HEK293 (cell line): ENCODE data around the gene SAMHD1.
"Not testable (repeated sequence)": the region's sequence is repeated elsewhere in the genome, so short reads cannot be mapped to it uniquely, and the experiment has no call there.

ENCODE experiments used
- CTCF ChIA-PET: fragments of 350-600 bp; formaldehyde crosslinking; extraction: SDS; loops from one replicate; lab custom pipeline; 2021; ENCODE audit warnings: antibody characterized with exemption; lab: Yijun Ruan, JAX
- POLR2A ChIA-PET: fragments of 300-600 bp; formaldehyde crosslinking; extraction: SDS; loops from one replicate; lab custom pipeline; 2020; ENCODE audit warnings: antibody characterized with exemption, inconsistent platforms; lab: Yijun Ruan, JAX
- H3K27ac ChIP-seq: fragments of 200-500 bp; sonication (Bioruptor generic); 2 replicates; pipeline ENCODE4 v1.5.1; 2014; ENCODE audit warnings: low read depth, low read length, control low read depth, inconsistent platforms; ENCODE audit errors: extremely low read depth
- H3K36me3 ChIP-seq, 2 experiments: fragments of 200-500 bp in 1 of 2; sonication (Bioruptor generic) in 1 of 2; 1 replicate in 1 of 2; 2 replicates in 1 of 2; pipeline ENCODE4 v1.5.1; 2014 to 2017; ENCODE audit warnings: inconsistent platforms in 2 of 2, low read length in 2 of 2; ENCODE audit not compliant: control insufficient read depth in 2 of 2, insufficient read depth in 1 of 2
- H3K4me1 ChIP-seq: fragments of 200-500 bp; sonication (Bioruptor generic); 2 replicates; pipeline ENCODE4 v1.5.1; 2014; ENCODE audit warnings: mild to moderate bottlenecking, low read length, inconsistent platforms; ENCODE audit not compliant: control insufficient read depth, insufficient read depth
- H3K4me3 ChIP-seq: 2 replicates; pipeline ENCODE4 v1.5.1; 2011; ENCODE audit warnings: low read depth, mild to moderate bottlenecking, control low read depth, low read length, moderate library complexity
- H3K9me3 ChIP-seq: fragments of 200-500 bp; sonication (Bioruptor generic); 2 replicates; pipeline ENCODE4 v1.5.1; 2014; ENCODE audit warnings: low read depth, low read length, inconsistent platforms; ENCODE audit not compliant: control insufficient read depth, insufficient read depth
- ZNF362 ChIP-seq: fragments of 450-650 bp; formaldehyde crosslinking; IDR thresholded peaks from 2 replicates; pipeline ENCODE4 v1.5.1; 2016; ENCODE audit warnings: missing biosample characterization, missing genetic modification characterization

The SAMHD1 gene

GRCh38 chr20:36841030-36841429 lies 110.5 kb downstream of the SAMHD1 start:
- not testable (repeated sequence) for H3K9me3 ChIP-seq
- peak; percentile 92 for TF ChIP-seq ZNF362 (tag by site-specific recombination)
- TF ChIP-seq, all 188 proteins: peak for 1; not testable (repeated sequence) for 187
- H3K36me3 ChIP-seq: peaks cover 0 to 14% of the 10 kb centered on the region in 2 experiments; a peak in 2 of 3 replicates
- CTCF ChIA-PET: interaction anchor here (0.6 to 0.7 kb wide), 2 partner anchors 33 to 337 kb away, joined by 3 to 4 read pairs; no protein-coding TSS in a partner anchor
- H3K27ac ChIP-seq, POLR2A ChIA-PET, H3K4me1 ChIP-seq, H3K4me3 ChIP-seq: not testable (repeated sequence)
